Liver (tissue), 9 donors: ENCODE measurements around the gene HNF4A. TPM values are rescaled to one million over a fixed set of nuclear protein-coding genes. Genes with fewer than 3 reads are reported as not detected.
A peak's percentile ranks its signal among the peaks of the same experiment; 100 is the strongest.

Experiments
- DNase-seq: peaks from one replicate; pipeline ENCODE4 v3.0.0-alpha.2; 2017; ENCODE audit warnings: low spot score
- H3K27ac ChIP-seq, 2 donors: one replicate each; pipeline ENCODE4 v1.7.0; 2013; ENCODE audit warnings: inconsistent platforms in 2 of 2, low read length in 2 of 2, control low read depth in 1 of 2, low read depth in 1 of 2, mild to moderate bottlenecking in 1 of 2
- H3K27me3 ChIP-seq, 4 donors: one replicate each; pipeline versions ENCODE4 v1.6.1 to v1.7.0; 2013; ENCODE audit warnings: low read length in 3 of 4, inconsistent platforms in 1 of 4, mild to moderate bottlenecking in 1 of 4, moderate library complexity in 1 of 4; ENCODE audit not compliant: control insufficient read depth in 4 of 4, insufficient read depth in 4 of 4
- H3K36me3 ChIP-seq, 4 donors: one replicate each; pipeline versions ENCODE4 v1.6.1 to v1.7.0; 2013; ENCODE audit warnings: low read length in 3 of 4, mild to moderate bottlenecking in 3 of 4, low read depth in 1 of 4, moderate library complexity in 1 of 4; ENCODE audit not compliant: control insufficient read depth in 4 of 4, insufficient read depth in 3 of 4
- H3K4me1 ChIP-seq, 4 donors: one replicate each; pipeline versions ENCODE4 v1.6.1 to v1.7.0; 2013; ENCODE audit warnings: low read length in 3 of 4, mild to moderate bottlenecking in 3 of 4, moderate library complexity in 1 of 4; ENCODE audit not compliant: control insufficient read depth in 4 of 4, insufficient read depth in 4 of 4
- H3K4me3 ChIP-seq, 3 donors: one replicate each; pipeline versions ENCODE4 v1.6.1 to v1.7.0; 2013; ENCODE audit warnings: low read length in 3 of 3, control low read depth in 1 of 3, low read depth in 1 of 3, mild to moderate bottlenecking in 1 of 3
- H3K9ac ChIP-seq, 2 donors: one replicate each; pipeline ENCODE4 v1.7.0; 2013; ENCODE audit warnings: low read length in 2 of 2, mild to moderate bottlenecking in 2 of 2, moderate library complexity in 2 of 2, control low read depth in 1 of 2, low read depth in 1 of 2
- H3K9me3 ChIP-seq, 4 donors: one replicate each; pipeline versions ENCODE4 v1.6.1 to v1.7.0; 2013; ENCODE audit warnings: low read length in 3 of 4; ENCODE audit not compliant: control insufficient read depth in 4 of 4
- ATF3 ChIP-seq: IDR thresholded peaks from 2 replicates; pipeline ENCODE4 v1.6.1; 2016; ENCODE audit warnings: antibody characterized with exemption
- CTCF ChIP-seq: fragments of 150-350 bp; IDR thresholded peaks from 2 replicates; pipeline ENCODE4 v1.5.1; 2017; ENCODE audit warnings: improper control_type of control experiment, low read depth, low read length; ENCODE audit not compliant: missing input control
- EGR1 ChIP-seq, 2 donors: IDR thresholded peaks; 2 replicates each; pipeline ENCODE4 v1.6.1; 2016 to 2018; ENCODE audit warnings: antibody characterized with exemption in 2 of 2, low read depth in 2 of 2
- FOXA1 ChIP-seq: IDR thresholded peaks from 2 replicates; pipeline ENCODE4 v1.6.1; 2016; ENCODE audit warnings: antibody characterized with exemption
- FOXA2 ChIP-seq: IDR thresholded peaks from 2 replicates; pipeline ENCODE4 v1.6.1; 2016; ENCODE audit warnings: antibody characterized with exemption
- GABPA ChIP-seq, 2 donors: IDR thresholded peaks in 1 of 2; conservative IDR thresholded peaks in 1 of 2; 2 replicates each; pipeline ENCODE4 v1.6.1; 2016; ENCODE audit warnings: antibody characterized with exemption in 2 of 2, mild to moderate bottlenecking in 1 of 2, moderate library complexity in 1 of 2
- HNF4A ChIP-seq, 2 donors: conservative IDR thresholded peaks; 2 replicates each; pipeline ENCODE4 v1.6.1; 2016; ENCODE audit warnings: antibody characterized with exemption in 2 of 2, mild to moderate bottlenecking in 2 of 2
- HNF4G ChIP-seq: IDR thresholded peaks from 2 replicates; pipeline ENCODE4 v1.6.1; 2016; ENCODE audit warnings: antibody characterized with exemption
- JUND ChIP-seq, 2 donors: IDR thresholded peaks; 2 replicates each; pipeline ENCODE4 v1.6.1; 2016; ENCODE audit warnings: antibody characterized with exemption in 2 of 2
- MAX ChIP-seq: IDR thresholded peaks from 2 replicates; pipeline ENCODE4 v1.6.1; 2016; ENCODE audit warnings: antibody characterized with exemption
- NR2F2 ChIP-seq: IDR thresholded peaks from 2 replicates; pipeline ENCODE4 v1.6.1; 2016; ENCODE audit warnings: antibody characterized with exemption
- RAD21 ChIP-seq, 2 donors: IDR thresholded peaks; 2 replicates each; pipeline ENCODE4 v1.6.1; 2016; ENCODE audit warnings: antibody characterized with exemption in 2 of 2, mild to moderate bottlenecking in 2 of 2
- REST ChIP-seq: IDR thresholded peaks from 2 replicates; pipeline ENCODE4 v1.6.1; 2016; ENCODE audit warnings: antibody characterized with exemption, mild to moderate bottlenecking
- RXRA ChIP-seq, 2 donors: IDR thresholded peaks; 2 replicates each; pipeline ENCODE4 v1.6.1; 2017 to 2018; ENCODE audit warnings: antibody characterized with exemption in 2 of 2, mild to moderate bottlenecking in 1 of 2
- SP1 ChIP-seq: IDR thresholded peaks from 2 replicates; pipeline ENCODE4 v1.6.1; 2018; ENCODE audit warnings: antibody characterized with exemption, mild to moderate bottlenecking
- TAF1 ChIP-seq: conservative IDR thresholded peaks from 2 replicates; pipeline ENCODE4 v1.6.1; 2016; ENCODE audit warnings: antibody characterized with exemption, mild to moderate bottlenecking
- YY1 ChIP-seq: IDR thresholded peaks from 2 replicates; pipeline ENCODE4 v1.6.1; 2016; ENCODE audit warnings: antibody characterized with exemption, mild to moderate bottlenecking
- ZBTB33 ChIP-seq: IDR thresholded peaks from 2 replicates; pipeline ENCODE4 v1.6.1; 2016; ENCODE audit warnings: antibody characterized with exemption
- WGBS: extraction: QIAGEN DNeasy Blood & Tissue Kit; methylation state at CpG from one replicate; pipeline ENCODE4 v1.1.7; 2013; 5-methylcytosine and 5-hydroxymethylcytosine counted together
- polyA plus RNA-seq, 2 donors: library from polyadenylated mRNA; stranded (reverse) in 1 of 2; unstranded in 1 of 2; fragments of 200-250 nt in 1 of 2; fragments of >200 nt in 1 of 2; fragmentation: Nextera tagmentation in 1 of 2; extraction: Ambion mirVana in 1 of 2; gene quantifications; one replicate each; pipeline versions ENCODE4 v1.2.1 to v1.2.3, GENCODE V29; 2013 to 2015
- total RNA-seq, 2 donors: library from RNA; depleted of rRNA; stranded (reverse); fragments of >200 nt; gene quantifications; one replicate each; pipeline ENCODE4 v1.2.3, GENCODE V29; 2014
- donor health status: healthy.
- donor health status: healthy.
- donor health status: healthy.
- donor health status: healthy.
- donor health status: healthy.

The HNF4A gene
- total and polyA plus RNA-seq, 4 donors: 51.7 to 171 (median 86.0) TPM

- DNase-seq: no peak
- TF ChIP-seq RAD21 (IDR thresholded peaks at IDR 0.05) (no peak), RXRA (IDR thresholded peaks at IDR 0.05) (no peak), HNF4A (conservative IDR thresholded peaks at IDR 0.05) (no peak), REST (no peak), EGR1 (IDR thresholded peaks at IDR 0.05; ENCODE audit: low read depth in 2 of 2) (no peak), YY1 (no peak), MAX (no peak), ZBTB33 (no peak), FOXA1 (no peak), HNF4G (no peak), JUND (IDR thresholded peaks at IDR 0.05) (no peak)
- Histone ChIP-seq H3K27me3 (no peaks in the 10 kb centered on the region), H3K36me3 (peaks cover 0 to 7% (median 3%) of the 10 kb centered on the region in 4 donors), H3K4me1 (peaks cover 17 to 85% (median 66%) of the 10 kb centered on the region in 4 donors), H3K4me3 (peak overlapping the region in 2 of 3 donors; percentile 18 to 45), H3K9me3 (no peaks in the 10 kb centered on the region), H3K27ac (peak overlapping the region; percentile 91 to 93), H3K9ac (peak overlapping the region; percentile 23 to 87)
- 74% methylated on average over 8 of the region's 8 CpGs for WGBS
Observed at GRCh38 chr20:44392088-44392775, 36.7 kb downstream of the HNF4A start.

- H3K27me3 ChIP-seq: no peaks in the 10 kb centered on the region
- 20% methylated on average over 5 of the region's 5 CpGs for whole genome bisulfite sequencing
- peak; percentile 65 for DNase-seq
- peak overlapping the region; percentile 44 to 97 for H3K9ac ChIP-seq
- peak overlapping the region; percentile 58 to 81 (median 73) for H3K4me3 ChIP-seq
- H3K27ac ChIP-seq: peak overlapping the region; percentile 91 to 93
- H3K36me3 ChIP-seq: peaks cover 0 to 7% (median 3%) of the 10 kb centered on the region in 4 donors
- no peaks in the 10 kb centered on the region for H3K9me3 ChIP-seq
- peaks cover 17 to 80% (median 61%) of the 10 kb centered on the region in 4 donors for H3K4me1 ChIP-seq
- TF ChIP-seq JUND (IDR thresholded peaks at IDR 0.05) (peak in 1 of 2 donors; percentile 74), GABPA (IDR thresholded peaks at IDR 0.05 in 1 of 2, conservative IDR thresholded peaks at IDR 0.05 in 1 of 2) (no peak), CTCF (no peak), SP1 (peak; percentile 79), FOXA1 (peak; percentile 75), YY1 (peak; percentile 81), RXRA (IDR thresholded peaks at IDR 0.05) (peak; percentile 64 to 93), EGR1 (IDR thresholded peaks at IDR 0.05; ENCODE audit: low read depth in 2 of 2) (peak in 1 of 2 donors; percentile 90), TAF1 (peak; percentile 83), ATF3 (no peak), HNF4A (conservative IDR thresholded peaks at IDR 0.05) (peak; percentile 79 to 88), NR2F2 (no peak), FOXA2 (peak; percentile 57), MAX (peak; percentile 92), RAD21 (IDR thresholded peaks at IDR 0.05) (peak; percentile 26 to 44)
Observed at GRCh38 chr20:44392776-44393607, 37.5 kb downstream of the HNF4A start.
